Vagina (tissue), 2 donors: Measurements from ENCODE around the gene PRR5L.

ENCODE experiments used
- POLR2A ChIP-seq, 2 donors: fragments of 450-650 bp; IDR thresholded peaks; one replicate each; pipeline ENCODE4 v1.6.1; 2017; ENCODE audit warnings: antibody characterized with exemption in 2 of 2, mild to moderate bottlenecking in 2 of 2, moderate library complexity in 2 of 2
- POLR2AphosphoS5 ChIP-seq, 2 donors: sonication (generic); formaldehyde crosslinking; IDR thresholded peaks; one replicate each; pipeline ENCODE4 v1.9.0; 2017; ENCODE audit warnings: antibody characterized with exemption in 2 of 2, mild to moderate bottlenecking in 2 of 2, low read depth in 1 of 2; ENCODE audit not compliant: insufficient read depth in 1 of 2

DNA sequence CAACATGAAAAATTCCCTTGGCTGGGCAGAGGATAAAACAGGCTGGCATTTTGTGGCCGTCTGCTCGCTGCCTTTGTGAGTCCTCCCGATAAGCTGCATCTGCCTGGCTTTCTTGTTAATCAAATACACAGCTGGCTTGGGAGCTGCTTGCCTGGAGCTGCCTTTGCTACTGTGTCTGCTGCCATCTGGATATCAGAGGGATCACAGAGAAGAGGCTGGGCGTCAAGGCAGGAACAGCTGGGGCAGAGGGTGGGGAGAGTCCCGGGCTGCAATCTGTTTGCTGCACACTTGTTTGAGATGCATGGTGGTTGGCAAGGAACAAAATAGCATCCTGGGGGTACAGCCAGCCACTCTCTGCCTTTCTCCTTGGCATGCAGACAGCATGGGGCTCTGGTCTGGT is 42.9 kb upstream of the PRR5L start:
- TF ChIP-seq POLR2A (IDR thresholded peaks at IDR 0.05) (no peak), POLR2AphosphoS5 (IDR thresholded peaks at IDR 0.05; ENCODE audit: insufficient read depth in 1 of 2, low read depth in 1 of 2) (no peak)
